Measurements from ENCODE around the gene CBFA2T2.

GRCh38 chr20:33658510-33658909 is 168.6 kb downstream of the CBFA2T2 start:
- TF ChIP-seq NFYB (IDR thresholded peaks at IDR 0.05; ENCODE audit: insufficient read depth, low read depth, low read length) = no peak
- TF ChIP-seq NFIC (IDR thresholded peaks at IDR 0.05; ENCODE audit: low read depth, low read length) = no peak
- TF ChIP-seq DPF2 (IDR thresholded peaks at IDR 0.05) = no peak
- no peak for TF ChIP-seq RAD21 (IDR thresholded peaks at IDR 0.05; ENCODE audit: insufficient read depth, low read depth, low read length)
- TF ChIP-seq RFX5 (IDR thresholded peaks at IDR 0.05; ENCODE audit: low read depth, low read length) = no peak
- no peak for TF ChIP-seq TCF3 (IDR thresholded peaks at IDR 0.05; ENCODE audit: borderline replicate concordance, insufficient read depth, low read depth, low read length)
- TF ChIP-seq, protein P1, sequence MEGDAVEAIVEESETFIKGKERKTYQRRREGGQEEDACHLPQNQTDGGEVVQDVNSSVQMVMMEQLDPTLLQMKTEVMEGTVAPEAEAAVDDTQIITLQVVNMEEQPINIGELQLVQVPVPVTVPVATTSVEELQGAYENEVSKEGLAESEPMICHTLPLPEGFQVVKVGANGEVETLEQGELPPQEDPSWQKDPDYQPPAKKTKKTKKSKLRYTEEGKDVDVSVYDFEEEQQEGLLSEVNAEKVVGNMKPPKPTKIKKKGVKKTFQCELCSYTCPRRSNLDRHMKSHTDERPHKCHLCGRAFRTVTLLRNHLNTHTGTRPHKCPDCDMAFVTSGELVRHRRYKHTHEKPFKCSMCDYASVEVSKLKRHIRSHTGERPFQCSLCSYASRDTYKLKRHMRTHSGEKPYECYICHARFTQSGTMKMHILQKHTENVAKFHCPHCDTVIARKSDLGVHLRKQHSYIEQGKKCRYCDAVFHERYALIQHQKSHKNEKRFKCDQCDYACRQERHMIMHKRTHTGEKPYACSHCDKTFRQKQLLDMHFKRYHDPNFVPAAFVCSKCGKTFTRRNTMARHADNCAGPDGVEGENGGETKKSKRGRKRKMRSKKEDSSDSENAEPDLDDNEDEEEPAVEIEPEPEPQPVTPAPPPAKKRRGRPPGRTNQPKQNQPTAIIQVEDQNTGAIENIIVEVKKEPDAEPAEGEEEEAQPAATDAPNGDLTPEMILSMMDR (IDR thresholded peaks at IDR 0.05 in 2 of 3, conservative IDR thresholded peaks at IDR 0.05 in 1 of 3; ENCODE audit: control insufficient read depth in 2 of 3, extremely low read depth in 1 of 3, insufficient read depth in 1 of 3, low read depth in 3 of 3, low read length in 3 of 3) = no peak
- no peak for TF ChIP-seq POLR2AphosphoS5 (IDR thresholded peaks at IDR 0.05; ENCODE audit: low read length)
- TF ChIP-seq POLR2A (IDR thresholded peaks at IDR 0.05; ENCODE audit: low read depth, low read length) = no peak
- TF ChIP-seq BACH1 (IDR thresholded peaks at IDR 0.05; ENCODE audit: borderline replicate concordance) = no peak
- no peak for TF ChIP-seq EP300 (IDR thresholded peaks at IDR 0.05; ENCODE audit: borderline replicate concordance in 1 of 2, control insufficient read depth in 1 of 2, low read depth in 2 of 2, low read length in 2 of 2)
- no peak for TF ChIP-seq TAF1 (IDR thresholded peaks at IDR 0.05; ENCODE audit: borderline replicate concordance, low read depth, low read length)
- no peak for TF ChIP-seq LARP7 (IDR thresholded peaks at IDR 0.05)
